PFSK-1 (cell line): ENCODE data around the gene STAT6.

Experiments
- POLR2AphosphoS5 ChIP-seq: IDR thresholded peaks from 2 replicates; pipeline ENCODE4 v1.6.1; 2012; ENCODE audit warnings: low read depth, mild to moderate bottlenecking, control low read depth, low read length, moderate library complexity
- REST ChIP-seq, 2 experiments: IDR thresholded peaks; 2 replicates each; pipeline versions ENCODE4 v1.6.1 to v1.8.0; 2011 to 2012; ENCODE audit warnings: low read depth in 2 of 2, low read length in 2 of 2, control low read depth in 1 of 2, inconsistent platforms in 1 of 2, mild to moderate bottlenecking in 1 of 2, moderate library complexity in 1 of 2; ENCODE audit not compliant: insufficient read depth in 1 of 2
- TAF1 ChIP-seq: IDR thresholded peaks from 2 replicates; pipeline ENCODE4 v1.6.1; 2012; ENCODE audit warnings: low read length, control low read depth, borderline replicate concordance; ENCODE audit not compliant: insufficient read depth

- TF ChIP-seq REST (IDR thresholded peaks at IDR 0.05; ENCODE audit: insufficient read depth in 1 of 2, low read depth in 2 of 2, low read length in 2 of 2), result no peak
- no peak for TF ChIP-seq POLR2AphosphoS5
- no peak for TF ChIP-seq TAF1
Measured at GRCh38 chr12:57098546-57098945, 12.6 kb downstream of the STAT6 start.
